Neural cell (in vitro differentiated cells): ENCODE measurements around the gene PMEPA1. TPM values are rescaled to one million over a fixed set of nuclear protein-coding genes. Genes with fewer than 3 reads are reported as not detected.

Experiments
- H2AFZ ChIP-seq: fragments of 200-600, 300-800 bp; sonication (generic), shearing (Covaris generic); 2 replicates; pipeline ENCODE4 v1.6.0; 2014; ENCODE audit warnings: low read depth, mild to moderate bottlenecking, antibody characterized with exemption, low read length, moderate library complexity
- H3F3A ChIP-seq: fragments of 200-600 bp; shearing (Covaris generic); 2 replicates; pipeline ENCODE4 v1.6.1; 2016; ENCODE audit warnings: mild to moderate bottlenecking, moderate library complexity, mixed read lengths, antibody characterized with exemption, low read length; ENCODE audit not compliant: insufficient read depth, poor library complexity, severe bottlenecking
- H3K27ac ChIP-seq: fragments of 200-600, 300-800 bp; sonication (generic), shearing (Covaris generic); 2 replicates; pipeline ENCODE4 v1.5.1; 2014; ENCODE audit warnings: mild to moderate bottlenecking, low read length, moderate library complexity
- H3K27me3 ChIP-seq: fragments of 300-800, 200-600 bp; sonication (generic), shearing (Covaris generic); 2 replicates; pipeline ENCODE4 v1.6.0; 2014; ENCODE audit warnings: mild to moderate bottlenecking, low read depth, low read length, moderate library complexity; ENCODE audit not compliant: insufficient read depth
- H3K36me3 ChIP-seq: fragments of 300-800, 200-600 bp; sonication (generic), shearing (Covaris generic); 2 replicates; pipeline ENCODE4 v1.5.1; 2014; ENCODE audit warnings: mild to moderate bottlenecking, antibody characterized with exemption, low read length, moderate library complexity; ENCODE audit not compliant: insufficient read depth
- H3K4me2 ChIP-seq: fragments of 300-800, 200-600 bp; sonication (generic), shearing (Covaris generic); 2 replicates; pipeline ENCODE4 v1.6.0; 2014; ENCODE audit warnings: mild to moderate bottlenecking, low read length
- H3K4me3 ChIP-seq: fragments of 300-800, 200-600 bp; sonication (generic), shearing (Covaris generic); 2 replicates; pipeline ENCODE4 v1.5.1; 2014; ENCODE audit warnings: mild to moderate bottlenecking, low read length, moderate library complexity
- H3K79me2 ChIP-seq: fragments of 200-600 bp; shearing (Covaris generic); replicated peaks from 2 replicates; pipeline ENCODE4 v1.6.0; 2014; ENCODE audit warnings: mild to moderate bottlenecking, low read length, moderate library complexity; ENCODE audit not compliant: insufficient read depth
- H3K9ac ChIP-seq: fragments of 300-800, 200-600 bp; sonication (generic), shearing (Covaris generic); 2 replicates; pipeline ENCODE4 v1.6.1; 2016; ENCODE audit warnings: mild to moderate bottlenecking, low read length, mixed read lengths
- H3K9me2 ChIP-seq: fragments of 200-600 bp; shearing (Covaris generic); 2 replicates; pipeline ENCODE4 v1.6.1; 2016; ENCODE audit warnings: mild to moderate bottlenecking, low read length, mixed read lengths; ENCODE audit not compliant: insufficient read depth
- H3K9me3 ChIP-seq: fragments of 200-600, 300-800 bp; sonication (generic), shearing (Covaris generic); 2 replicates; pipeline ENCODE4 v1.6.1; 2016; ENCODE audit warnings: mild to moderate bottlenecking, mixed run types, low read length, moderate library complexity, mixed read lengths
- H4K20me1 ChIP-seq: fragments of 200-600 bp; shearing (Covaris generic); 2 replicates; pipeline ENCODE4 v1.6.1; 2016; ENCODE audit warnings: mild to moderate bottlenecking, mixed run types; ENCODE audit not compliant: insufficient read depth
- CTCF ChIP-seq: fragments of 450-650 bp; IDR thresholded peaks from 2 replicates; pipeline ENCODE4 v1.5.1; 2014; ENCODE audit warnings: antibody characterized with exemption, mild to moderate bottlenecking, moderate library complexity; ENCODE audit not compliant: poor library complexity, severe bottlenecking
- EP300 ChIP-seq: fragments of 450-650 bp; conservative IDR thresholded peaks from 2 replicates; pipeline ENCODE4 v1.6.1; 2014; ENCODE audit warnings: antibody characterized with exemption, mild to moderate bottlenecking, moderate library complexity; ENCODE audit not compliant: poor library complexity, severe bottlenecking
- EZH2 ChIP-seq: fragments of 200-600, 300-800 bp; shearing (Covaris generic), sonication (generic); IDR thresholded peaks from 2 replicates; pipeline ENCODE4 v1.6.1; 2014; ENCODE audit warnings: antibody characterized with exemption, low read length, borderline replicate concordance, mild to moderate bottlenecking; ENCODE audit not compliant: insufficient read depth, poor library complexity, severe bottlenecking
- MXI1 ChIP-seq: fragments of 450-650 bp; conservative IDR thresholded peaks from 2 replicates; pipeline ENCODE4 v1.6.1; 2014; ENCODE audit warnings: antibody characterized with exemption, mild to moderate bottlenecking; ENCODE audit not compliant: poor library complexity, severe bottlenecking
- POLR2AphosphoS5 ChIP-seq: IDR thresholded peaks from 2 replicates; pipeline ENCODE4 v1.6.1; 2012
- RAD21 ChIP-seq: fragments of 450-650 bp; conservative IDR thresholded peaks from 2 replicates; pipeline ENCODE4 v1.6.1; 2014; ENCODE audit warnings: antibody characterized with exemption, mild to moderate bottlenecking, moderate library complexity
- REST ChIP-seq: IDR thresholded peaks from 2 replicates; pipeline ENCODE4 v1.6.1; 2012; ENCODE audit warnings: borderline replicate concordance
- SMC3 ChIP-seq: fragments of 450-650 bp; conservative IDR thresholded peaks from 2 replicates; pipeline ENCODE4 v1.6.1; 2014; ENCODE audit warnings: antibody characterized with exemption, mild to moderate bottlenecking, moderate library complexity; ENCODE audit not compliant: poor library complexity
- TAF1 ChIP-seq: IDR thresholded peaks from 2 replicates; pipeline ENCODE4 v1.6.1; 2012; ENCODE audit warnings: low read depth
- polyA plus RNA-seq: library from polyadenylated mRNA; depleted of rRNA; stranded (reverse); fragments of >200 nt; gene quantifications from 2 replicates; pipeline ENCODE4 v1.2.3, GENCODE V29; 2014

Gene PMEPA1
- polyA plus RNA-seq, 1 donor from 2014 or later: 5.0 TPM

- H2AFZ ChIP-seq: no peak overlapping the region
- TF ChIP-seq EZH2 (no peak), CTCF (no peak), MXI1 (no peak), TAF1 (no peak), SMC3 (no peak), EP300 (no peak), POLR2AphosphoS5 (no peak), REST (no peak), RAD21 (no peak)
- no peak overlapping the region for H3K9ac ChIP-seq
- H3K27me3 ChIP-seq: no peaks in the 10 kb centered on the region
- no peaks in the 10 kb centered on the region for H3F3A ChIP-seq
- H3K36me3 ChIP-seq: no peaks in the 10 kb centered on the region
- H3K4me3 ChIP-seq: no peak overlapping the region
- H4K20me1 ChIP-seq: no peaks in the 10 kb centered on the region
- no peak overlapping the region for H3K4me2 ChIP-seq
- no peak overlapping the region for H3K27ac ChIP-seq
- H3K79me2 ChIP-seq: no peaks in the 10 kb centered on the region
- H3K9me2 ChIP-seq: no peaks in the 10 kb centered on the region
- no peaks in the 10 kb centered on the region for H3K9me3 ChIP-seq
Observed at GRCh38 chr20:57742507-57743181, 32.8 kb upstream of the PMEPA1 start.

- no peaks in the 10 kb centered on the region for H3F3A ChIP-seq
- no peaks in the 10 kb centered on the region for H3K9me2 ChIP-seq
- no peak overlapping the region for H3K27ac ChIP-seq
- no peaks in the 10 kb centered on the region for H3K9me3 ChIP-seq
- H3K36me3 ChIP-seq: no peaks in the 10 kb centered on the region
- TF ChIP-seq EP300 (no peak), MXI1 (no peak), CTCF (no peak), SMC3 (no peak), REST (no peak)
- no peaks in the 10 kb centered on the region for H3K79me2 ChIP-seq
- H2AFZ ChIP-seq: no peak overlapping the region
- H3K4me3 ChIP-seq: no peak overlapping the region
- no peaks in the 10 kb centered on the region for H4K20me1 ChIP-seq
- no peak overlapping the region for H3K9ac ChIP-seq
- no peak overlapping the region for H3K4me2 ChIP-seq
- H3K27me3 ChIP-seq: no peaks in the 10 kb centered on the region
Observed at GRCh38 chr20:57738484-57738883, 28.7 kb upstream of the PMEPA1 start.
